Cerebellar nuclear complex (tissue), 1 donor: Measurements from ENCODE around the gene MRPS7.
"Not testable (repeated sequence)": the region's sequence is repeated elsewhere in the genome, so short reads cannot be mapped to it uniquely, and the experiment has no call there.

Experiments used
- DNase-seq, 2 experiments: peaks; one replicate each; lab custom pipeline; 2025; lab: John Stamatoyannopoulos, UW

Gene MRPS7

GRCh38 chr17:75271233-75271954, 9.7 kb downstream of the MRPS7 start:
- no peak for DNase-seq

GRCh38 chr17:75271955-75272847, 10.5 kb downstream of the MRPS7 start:
- DNase-seq = no peak

- peak in 1 of 2 experiments; percentile 19 for DNase-seq
These were observed 11.1 kb downstream of the MRPS7 start for GRCh38 chr17:75272848-75273184.

- no peak for DNase-seq
These were observed 12.5 kb downstream of the MRPS7 start for GRCh38 chr17:75273977-75274708.

GRCh38 chr17:75277664-75278071, 16.0 kb downstream of the MRPS7 start:
- DNase-seq = no peak

GRCh38 chr17:75280189-75280588, 18.5 kb downstream of the MRPS7 start:
- DNase-seq = not testable (repeated sequence)

- no peak for DNase-seq
These were observed 23.4 kb downstream of the MRPS7 start for GRCh38 chr17:75285123-75285522.

- DNase-seq = no peak
These were observed 25.5 kb downstream of the MRPS7 start for GRCh38 chr17:75287221-75287620.

GRCh38 chr17:75288359-75288758, 26.7 kb downstream of the MRPS7 start:
- DNase-seq = no peak

- DNase-seq = no peak
These were observed 27.1 kb downstream of the MRPS7 start for GRCh38 chr17:75288770-75289114.

- peak; percentile 82 to 94 for DNase-seq
These were observed 27.6 kb downstream of the MRPS7 start, which contains the start of gene SLC25A19 for GRCh38 chr17:75289115-75289831. Gene SLC25A19 (minus strand): TSS chr17:75289433. CDS start chr17:75286764, 2,669 bp downstream.

GRCh38 chr17:75289832-75290337, 28.2 kb downstream of the MRPS7 start:
- no peak for DNase-seq

GRCh38 chr17:75292810-75293448, 31.2 kb downstream of the MRPS7 start:
- not testable (repeated sequence) for DNase-seq

- DNase-seq = no peak
These were observed 33.8 kb downstream of the MRPS7 start for GRCh38 chr17:75295201-75296158.

GRCh38 chr17:75300280-75300679, 38.6 kb downstream of the MRPS7 start:
- DNase-seq = no peak

GRCh38 chr17:75301049-75301448, 39.4 kb downstream of the MRPS7 start:
- DNase-seq = no peak

GRCh38 chr17:75301502-75302206, 40.0 kb downstream of the MRPS7 start:
- no peak for DNase-seq

GRCh38 chr17:75307957-75308731, 46.5 kb downstream of the MRPS7 start:
- no peak for DNase-seq
